Hepatocyte (in vitro differentiated cells): ENCODE results near the gene SHLD3. TPM values are rescaled to one million over a fixed set of nuclear protein-coding genes. Genes with fewer than 3 reads are reported as not detected.

Experiments used
- DNase-seq: peaks from one replicate; pipeline ENCODE4 v3.0.0-alpha.2; 2016; ENCODE audit warnings: low spot score
- H2AFZ ChIP-seq: fragments of 200-600 bp; sonication (generic); 2 replicates; pipeline ENCODE4 v1.6.0; 2016; ENCODE audit warnings: antibody characterized with exemption, mild to moderate bottlenecking
- H3K27ac ChIP-seq: fragments of 200-600 bp; sonication (generic); 2 replicates; pipeline ENCODE4 v1.5.1; 2016; ENCODE audit warnings: mild to moderate bottlenecking
- H3K27me3 ChIP-seq: fragments of 200-600 bp; sonication (generic); 2 replicates; pipeline ENCODE4 v1.6.1; 2016
- H3K36me3 ChIP-seq: fragments of 200-600 bp; sonication (generic); replicated peaks from 2 replicates; pipeline ENCODE4 v1.5.1; 2016; ENCODE audit warnings: low read depth; ENCODE audit not compliant: insufficient read depth
- H3K4me1 ChIP-seq: fragments of 200-600 bp; sonication (generic); 2 replicates; pipeline ENCODE4 v1.5.1; 2016; ENCODE audit warnings: mild to moderate bottlenecking, moderate library complexity; ENCODE audit not compliant: insufficient read depth
- H3K4me2 ChIP-seq: fragments of 200-600 bp; sonication (generic); 2 replicates; pipeline ENCODE4 v1.6.0; 2016
- H3K4me3 ChIP-seq: fragments of 200-600 bp; sonication (generic); 2 replicates; pipeline ENCODE4 v1.5.1; 2016; ENCODE audit warnings: mild to moderate bottlenecking
- H3K79me2 ChIP-seq: fragments of 200-600 bp; sonication (generic); 2 replicates; pipeline ENCODE4 v1.6.0; 2017; ENCODE audit warnings: mild to moderate bottlenecking
- H3K9me2 ChIP-seq: fragments of 200-600 bp; sonication (generic); replicated peaks from 2 replicates; pipeline ENCODE4 v1.6.0; 2017; ENCODE audit warnings: mild to moderate bottlenecking; ENCODE audit not compliant: insufficient read depth
- H3K9me3 ChIP-seq: fragments of 200-600 bp; sonication (generic); 2 replicates; pipeline ENCODE4 v1.5.1; 2016; ENCODE audit warnings: low read depth, mild to moderate bottlenecking
- H4K20me1 ChIP-seq: fragments of 200-600 bp; sonication (generic); 2 replicates; pipeline ENCODE4 v1.6.0; 2016; ENCODE audit warnings: mild to moderate bottlenecking; ENCODE audit not compliant: insufficient read depth, poor library complexity, severe bottlenecking
- CTCF ChIP-seq: fragments of 200-600 bp; sonication (generic); IDR thresholded peaks from 2 replicates; pipeline ENCODE4 v1.5.1; 2016; ENCODE audit warnings: antibody characterized with exemption, mild to moderate bottlenecking; ENCODE audit not compliant: poor library complexity
- EZH2 ChIP-seq: fragments of 200-600 bp; sonication (generic); IDR thresholded peaks from 2 replicates; pipeline ENCODE4 v1.6.1; 2016; ENCODE audit warnings: antibody characterized with exemption, mild to moderate bottlenecking, borderline replicate concordance
- EZH2phosphoT487 ChIP-seq: fragments of 200-600 bp; sonication (generic); IDR thresholded peaks from one replicate; pipeline ENCODE4 v1.6.1; 2018; ENCODE audit warnings: antibody characterized with exemption, mild to moderate bottlenecking, low read depth, moderate library complexity; ENCODE audit not compliant: unreplicated experiment, severe bottlenecking
- WGBS: methylation state at CpG from one replicate; pipeline ENCODE4 v1.1.6; 2016; ENCODE audit warnings: low lambda C conversion rate; ENCODE audit errors: missing lambda C conversion rate; 5-methylcytosine and 5-hydroxymethylcytosine counted together
- polyA plus RNA-seq: library from polyadenylated mRNA; unstranded; fragments of >200 nt; fragmentation: Nextera tagmentation; extraction: Ambion mirVana; gene quantifications from 2 replicates; pipeline ENCODE4 v1.2.1, GENCODE V29; 2016
- total RNA-seq: library from RNA; depleted of rRNA; stranded (reverse); fragments of >200 nt; gene quantifications from 2 replicates; pipeline ENCODE4 v1.2.3, GENCODE V29; 2014

SHLD3 gene
- total and polyA plus RNA-seq, 2 experiments from 2014 or later, result 4.4 to 7.1 TPM

- Histone ChIP-seq H3K9me2 (no peaks in the 10 kb centered on the region), H3K79me2 (no peaks in the 10 kb centered on the region), H3K27me3 (no peaks in the 10 kb centered on the region), H3K4me2 (no peak overlapping the region), H4K20me1 (no peaks in the 10 kb centered on the region), H3K9me3 (no peaks in the 10 kb centered on the region), H3K27ac (peak overlapping the region; percentile 75), H3K36me3 (no peaks in the 10 kb centered on the region), H3K4me3 (no peak overlapping the region), H2AFZ (no peak overlapping the region), H3K4me1 (no peaks in the 10 kb centered on the region)
- WGBS, result 58% methylated on average over 5 of the region's 5 CpGs
- peak; percentile 47 for DNase-seq
- no peak for TF ChIP-seq CTCF
Observed at GRCh38 chr5:65651144-65651543, 26.3 kb downstream of the SHLD3 start.

- no peaks in the 10 kb centered on the region for H3K9me2 ChIP-seq
- H3K27ac ChIP-seq, result no peak overlapping the region
- TF ChIP-seq CTCF (no peak), EZH2 (no peak), EZH2phosphoT487 (no peak)
- H3K36me3 ChIP-seq, result no peaks in the 10 kb centered on the region
- no peak overlapping the region for H3K4me3 ChIP-seq
- no peak overlapping the region for H2AFZ ChIP-seq
- H4K20me1 ChIP-seq, result no peaks in the 10 kb centered on the region
- 90% methylated on average over 2 of the region's 2 CpGs for WGBS
- no peak overlapping the region for H3K4me2 ChIP-seq
- DNase-seq, result no peak
- no peaks in the 10 kb centered on the region for H3K27me3 ChIP-seq
- H3K4me1 ChIP-seq, result no peaks in the 10 kb centered on the region
- no peaks in the 10 kb centered on the region for H3K9me3 ChIP-seq
- no peaks in the 10 kb centered on the region for H3K79me2 ChIP-seq
Observed at GRCh38 chr5:65654713-65655112, 29.9 kb downstream of the SHLD3 start.

DNA sequence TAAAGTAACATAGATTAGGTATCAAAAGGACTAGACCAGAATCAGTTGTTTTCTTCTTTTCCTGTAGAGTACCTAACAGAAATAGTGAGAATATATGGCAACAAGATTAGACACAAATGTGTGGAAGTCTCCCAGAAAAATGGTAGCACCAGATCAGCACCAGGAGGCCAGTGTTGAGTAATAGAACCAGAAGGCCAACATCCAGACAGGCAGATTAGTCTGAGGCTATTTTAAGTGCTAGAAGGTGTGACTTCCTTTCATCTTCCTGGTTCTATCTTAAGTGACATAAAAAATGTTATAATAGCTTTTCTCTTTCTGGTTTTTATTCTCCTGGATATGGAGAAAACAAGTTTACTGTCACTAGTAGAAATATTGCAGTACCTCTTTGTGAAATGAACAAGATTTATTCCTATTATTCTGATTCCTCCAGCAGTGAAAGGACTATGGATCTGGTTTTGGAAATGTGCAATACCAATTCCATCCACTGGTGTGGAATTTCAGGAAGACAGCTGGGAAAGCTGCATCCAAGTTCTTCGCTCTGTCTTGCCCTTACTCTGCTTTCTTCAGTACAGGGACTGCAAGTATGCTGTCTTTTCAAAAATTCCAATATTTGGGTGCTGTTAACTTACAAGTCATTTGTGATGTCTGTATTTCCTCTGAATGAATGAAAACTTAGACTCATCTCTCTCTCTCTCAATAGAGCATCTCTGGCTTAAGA is 39.1 kb downstream of the SHLD3 start:
- Histone ChIP-seq H3K9me3 (no peaks in the 10 kb centered on the region), H3K79me2 (no peaks in the 10 kb centered on the region), H3K27me3 (no peaks in the 10 kb centered on the region), H3K4me3 (no peak overlapping the region), H3K27ac (no peak overlapping the region), H3K4me1 (no peaks in the 10 kb centered on the region), H3K36me3 (no peaks in the 10 kb centered on the region), H3K4me2 (no peak overlapping the region), H3K9me2 (no peaks in the 10 kb centered on the region), H4K20me1 (no peaks in the 10 kb centered on the region), H2AFZ (no peak overlapping the region)
- 85% methylated on average over 1 of the region's 1 CpG for WGBS
- TF ChIP-seq EZH2phosphoT487 (no peak), CTCF (peak; percentile 32)
- DNase-seq, result peak; percentile 9
